Measurements from ENCODE around the gene DNAH7. TPM values are rescaled to one million over a fixed set of nuclear protein-coding genes. Genes with fewer than 3 reads are reported as not detected.

The DNAH7 gene
- total and polyA plus RNA-seq, 10 of the 15 experiments (the other 5 are each of a cell fraction or from before 2014, with no cell fraction given) = 0.05 to 0.61 (median 0.16) TPM

DNA sequence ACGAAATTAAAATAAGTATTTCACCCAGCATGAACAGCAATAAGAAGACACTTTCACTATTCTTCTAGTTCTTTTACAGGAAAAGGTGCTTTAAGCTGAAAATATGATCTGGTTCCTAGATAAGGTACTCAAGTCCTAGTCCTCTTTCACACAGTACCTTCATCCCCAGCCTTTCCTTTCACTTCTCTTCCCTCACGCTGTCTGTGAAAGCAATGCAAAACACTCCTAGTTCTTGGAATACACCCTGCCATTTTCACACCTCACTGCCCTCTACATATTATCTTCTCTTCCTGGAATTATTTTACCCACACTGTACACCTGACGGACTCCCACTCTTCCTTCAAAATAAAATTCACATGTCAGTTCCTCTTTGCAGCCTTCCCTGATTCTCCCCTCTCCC, 82.9 kb downstream of the DNAH7 start:
- no peak for FAIRE-seq
- ATAC-seq = peak; percentile 26; the same call in 1 of the 3 replicates
- Histone ChIP-seq H4K20me1 (ENCODE audit: control insufficient read depth, insufficient read depth) (no peaks in the 10 kb centered on the region), H3K9me3 (replicated peaks; ENCODE audit: control insufficient read depth, insufficient read depth, low read length) (no peaks in the 10 kb centered on the region), H3K27ac (ENCODE audit: control insufficient read depth, insufficient read depth) (no peak overlapping the region), H3K9ac (ENCODE audit: control insufficient read depth, insufficient read depth, low read length) (no peak overlapping the region), H3K4me1 (ENCODE audit: control insufficient read depth, insufficient read depth, low read length) (no peaks in the 10 kb centered on the region), H3K36me3 (ENCODE audit: control insufficient read depth in 2 of 2, insufficient read depth in 2 of 2, low read length in 1 of 2) (no peaks in the 10 kb centered on the region), H3K4me2 (ENCODE audit: control insufficient read depth, insufficient read depth) (no peak overlapping the region), H3K4me3 (no peak overlapping the region), H3K27me3 (replicated peaks in 1 of 2; ENCODE audit: control insufficient read depth in 2 of 2, insufficient read depth in 2 of 2, low read length in 1 of 2) (no peaks in the 10 kb centered on the region), H3K79me2 (ENCODE audit: control insufficient read depth, insufficient read depth, low read length) (no peaks in the 10 kb centered on the region), H2AFZ (ENCODE audit: control insufficient read depth, low read depth, low read length) (no peak overlapping the region)
- ChIA-PET RAD21 (ENCODE audit: unreplicated experiment) (interaction anchor here (1.3 kb wide), 1 partner anchor 82 kb away, joined by 3 read pairs; no protein-coding TSS in a partner anchor), POLR2A (no interaction called here), CTCF (interaction anchor here (1.2 to 4.5 kb wide), 2 partner anchors 14 to 81 kb away, joined by 4 to 19 read pairs; partner anchors contain the start of gene DNAH7), SMC1A (ENCODE audit: uncharacterized antibody, unreplicated experiment) (interaction anchor here (1.1 to 1.2 kb wide), 2 partner anchors 17 to 82 kb away, joined by 3 read pairs; no protein-coding TSS in a partner anchor)
- in situ Hi-C loops (cut with MboI) (no loop called here), intact Hi-C loops (cut with micrococcal nuclease; ENCODE audit: unreplicated experiment) (no loop called here)
- BruUV-seq (replicated peaks) = no TSS peak
- TF ChIP-seq RUNX3 (IDR thresholded peaks at IDR 0.05; ENCODE audit: low read length) (no peak), CREM (IDR thresholded peaks at IDR 0.05; ENCODE audit: low read depth) (no peak), DPF2 (IDR thresholded peaks at IDR 0.05) (no peak), ZZZ3 (IDR thresholded peaks at IDR 0.05; ENCODE audit: control insufficient read depth, insufficient read length, low read depth) (no peak), SUPT20H (IDR thresholded peaks at IDR 0.05; ENCODE audit: borderline replicate concordance, control insufficient read depth, low read depth, low read length) (no peak), MTA3 (IDR thresholded peaks at IDR 0.05; ENCODE audit: borderline replicate concordance, low read length) (no peak), BCL11A (IDR thresholded peaks at IDR 0.05; ENCODE audit: low read depth, low read length) (no peak)
- TF ChIP-seq, protein P1, sequence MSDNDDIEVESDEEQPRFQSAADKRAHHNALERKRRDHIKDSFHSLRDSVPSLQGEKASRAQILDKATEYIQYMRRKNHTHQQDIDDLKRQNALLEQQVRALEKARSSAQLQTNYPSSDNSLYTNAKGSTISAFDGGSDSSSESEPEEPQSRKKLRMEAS (IDR thresholded peaks at IDR 0.05; ENCODE audit: low read depth, low read length) = no peak
- TF ChIP-seq, protein P2, sequence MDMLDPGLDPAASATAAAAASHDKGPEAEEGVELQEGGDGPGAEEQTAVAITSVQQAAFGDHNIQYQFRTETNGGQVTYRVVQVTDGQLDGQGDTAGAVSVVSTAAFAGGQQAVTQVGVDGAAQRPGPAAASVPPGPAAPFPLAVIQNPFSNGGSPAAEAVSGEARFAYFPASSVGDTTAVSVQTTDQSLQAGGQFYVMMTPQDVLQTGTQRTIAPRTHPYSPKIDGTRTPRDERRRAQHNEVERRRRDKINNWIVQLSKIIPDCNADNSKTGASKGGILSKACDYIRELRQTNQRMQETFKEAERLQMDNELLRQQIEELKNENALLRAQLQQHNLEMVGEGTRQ (IDR thresholded peaks at IDR 0.05; ENCODE audit: borderline replicate concordance, low read depth, low read length) = no peak
- TF ChIP-seq, protein P3, sequence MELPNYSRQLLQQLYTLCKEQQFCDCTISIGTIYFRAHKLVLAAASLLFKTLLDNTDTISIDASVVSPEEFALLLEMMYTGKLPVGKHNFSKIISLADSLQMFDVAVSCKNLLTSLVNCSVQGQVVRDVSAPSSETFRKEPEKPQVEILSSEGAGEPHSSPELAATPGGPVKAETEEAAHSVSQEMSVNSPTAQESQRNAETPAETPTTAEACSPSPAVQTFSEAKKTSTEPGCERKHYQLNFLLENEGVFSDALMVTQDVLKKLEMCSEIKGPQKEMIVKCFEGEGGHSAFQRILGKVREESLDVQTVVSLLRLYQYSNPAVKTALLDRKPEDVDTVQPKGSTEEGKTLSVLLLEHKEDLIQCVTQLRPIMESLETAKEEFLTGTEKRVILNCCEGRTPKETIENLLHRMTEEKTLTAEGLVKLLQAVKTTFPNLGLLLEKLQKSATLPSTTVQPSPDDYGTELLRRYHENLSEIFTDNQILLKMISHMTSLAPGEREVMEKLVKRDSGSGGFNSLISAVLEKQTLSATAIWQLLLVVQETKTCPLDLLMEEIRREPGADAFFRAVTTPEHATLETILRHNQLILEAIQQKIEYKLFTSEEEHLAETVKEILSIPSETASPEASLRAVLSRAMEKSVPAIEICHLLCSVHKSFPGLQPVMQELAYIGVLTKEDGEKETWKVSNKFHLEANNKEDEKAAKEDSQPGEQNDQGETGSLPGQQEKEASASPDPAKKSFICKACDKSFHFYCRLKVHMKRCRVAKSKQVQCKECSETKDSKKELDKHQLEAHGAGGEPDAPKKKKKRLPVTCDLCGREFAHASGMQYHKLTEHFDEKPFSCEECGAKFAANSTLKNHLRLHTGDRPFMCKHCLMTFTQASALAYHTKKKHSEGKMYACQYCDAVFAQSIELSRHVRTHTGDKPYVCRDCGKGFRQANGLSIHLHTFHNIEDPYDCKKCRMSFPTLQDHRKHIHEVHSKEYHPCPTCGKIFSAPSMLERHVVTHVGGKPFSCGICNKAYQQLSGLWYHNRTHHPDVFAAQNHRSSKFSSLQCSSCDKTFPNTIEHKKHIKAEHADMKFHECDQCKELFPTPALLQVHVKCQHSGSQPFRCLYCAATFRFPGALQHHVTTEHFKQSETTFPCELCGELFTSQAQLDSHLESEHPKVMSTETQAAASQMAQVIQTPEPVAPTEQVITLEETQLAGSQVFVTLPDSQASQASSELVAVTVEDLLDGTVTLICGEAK (IDR thresholded peaks at IDR 0.05; ENCODE audit: borderline replicate concordance) = no peak
- no peak for DNase-seq (ENCODE audit: low read depth, low spot score)
- WGBS (ENCODE audit: insufficient coverage, insufficient replicate concordance, low lambda C conversion rate, missing lambda C conversion rate) = 1% methylated on average over 3 of the region's 3 CpGs
